ENCODE results near the gene MRGPRG. TPM values are rescaled to one million over a fixed set of nuclear protein-coding genes. Genes with fewer than 3 reads are reported as not detected.

MRGPRG gene
- total and polyA plus RNA-seq, 11 donors = not detected

GRCh38 chr11:3213659-3214419 is 4.8 kb downstream of the MRGPRG start:
- 45 to 56% (median 50%) methylated on average over 24 of the region's 24 CpGs for WGBS, 4 donors
- intact Hi-C loops (cut with DNase I) = loop anchor here in 2 of 10 donors (10.0 kb wide), 2 partner anchors 119 to 179 kb away; no protein-coding TSS in a partner anchor
- DNase-seq = peak in 2 of 5 donors; percentile 21 to 29
- no peak for TF ChIP-seq CTCF (IDR thresholded peaks at IDR 0.05)
- no peak for TF ChIP-seq POLR2A (IDR thresholded peaks at IDR 0.05)
- H3K27me3 ChIP-seq = peaks cover 0 to 32% (median 8%) of the 10 kb centered on the region in 9 donors
- H3K36me3 ChIP-seq = no peaks in the 10 kb centered on the region
- peaks cover 0 to 22% (median 8%) of the 10 kb centered on the region in 12 donors for H3K9me3 ChIP-seq
- no peak for ATAC-seq
- no peak overlapping the region for H3K27ac ChIP-seq
- H3K4me3 ChIP-seq = no peak overlapping the region
- H3K4me1 ChIP-seq = peaks cover 0 to 9% (median 0%) of the 10 kb centered on the region in 12 donors

GRCh38 chr11:3208272-3208671 is 10.3 kb downstream of the MRGPRG start:
- H3K4me3 ChIP-seq = no peak overlapping the region
- no peaks in the 10 kb centered on the region for H3K36me3 ChIP-seq
- intact Hi-C loops (cut with DNase I) = loop anchor here in 1 of 10 donors (5.0 kb wide), 1 partner anchor 86 kb away; no protein-coding TSS in a partner anchor
- 87 to 96% (median 92%) methylated on average over 6 of the region's 6 CpGs for WGBS, 4 donors
- ATAC-seq = no peak
- peaks cover 2 to 21% (median 7%) of the 10 kb centered on the region in 9 donors for H3K27me3 ChIP-seq
- DNase-seq = peak in 1 of 5 donors; percentile 18
- H3K9me3 ChIP-seq = peaks cover 0 to 22% (median 8%) of the 10 kb centered on the region in 12 donors
- TF ChIP-seq POLR2A (IDR thresholded peaks at IDR 0.05) (no peak), CTCF (IDR thresholded peaks at IDR 0.05) (no peak)
- no peak overlapping the region for H3K27ac ChIP-seq
- H3K4me1 ChIP-seq = peaks cover 0 to 12% (median 8%) of the 10 kb centered on the region in 12 donors

GRCh38 chr11:3207526-3208189 is 11.0 kb downstream of the MRGPRG start:
- H3K27me3 ChIP-seq = peaks cover 8 to 27% (median 13%) of the 10 kb centered on the region in 9 donors
- ATAC-seq (no peak), DNase-seq (peak in 3 of 5 donors; percentile 11 to 41 (median 15))
- WGBS, 4 donors = 79 to 88% (median 81%) methylated on average over 8 of the region's 8 CpGs
- peaks cover 0 to 22% (median 8%) of the 10 kb centered on the region in 12 donors for H3K9me3 ChIP-seq
- intact Hi-C loops (cut with DNase I) = loop anchor here in 1 of 10 donors (5.0 kb wide), 1 partner anchor 85 kb away; no protein-coding TSS in a partner anchor
- no peaks in the 10 kb centered on the region for H3K36me3 ChIP-seq
- H3K4me3 ChIP-seq = no peak overlapping the region
- H3K27ac ChIP-seq = no peak overlapping the region
- H3K4me1 ChIP-seq = peaks cover 0 to 18% (median 8%) of the 10 kb centered on the region in 12 donors
- TF ChIP-seq CTCF (IDR thresholded peaks at IDR 0.05) (no peak), POLR2A (IDR thresholded peaks at IDR 0.05) (no peak)

- Histone ChIP-seq H3K27me3 (peaks cover 14 to 32% (median 21%) of the 10 kb centered on the region in 9 donors), H3K9me3 (peaks cover 0 to 20% (median 8%) of the 10 kb centered on the region in 12 donors), H3K27ac (no peak overlapping the region), H3K36me3 (no peaks in the 10 kb centered on the region), H3K4me3 (no peak overlapping the region), H3K4me1 (peaks cover 0 to 19% (median 8%) of the 10 kb centered on the region in 12 donors)
- TF ChIP-seq POLR2A (IDR thresholded peaks at IDR 0.05) (no peak), CTCF (IDR thresholded peaks at IDR 0.05) (no peak)
- ATAC-seq (no peak), DNase-seq (no peak)
- intact Hi-C loops (cut with DNase I) = loop anchor here in 1 of 10 donors (5.0 kb wide), 1 partner anchor 85 kb away; no protein-coding TSS in a partner anchor
- WGBS, 4 donors = 96 to 98% (median 97%) methylated on average over 1 of the region's 1 CpG
Observed at GRCh38 chr11:3206922-3207204, 11.8 kb downstream of the MRGPRG start.

Data from heart left ventricle (tissue), 16 donors.